Measurements from ENCODE around the gene FNDC4.

DNA sequence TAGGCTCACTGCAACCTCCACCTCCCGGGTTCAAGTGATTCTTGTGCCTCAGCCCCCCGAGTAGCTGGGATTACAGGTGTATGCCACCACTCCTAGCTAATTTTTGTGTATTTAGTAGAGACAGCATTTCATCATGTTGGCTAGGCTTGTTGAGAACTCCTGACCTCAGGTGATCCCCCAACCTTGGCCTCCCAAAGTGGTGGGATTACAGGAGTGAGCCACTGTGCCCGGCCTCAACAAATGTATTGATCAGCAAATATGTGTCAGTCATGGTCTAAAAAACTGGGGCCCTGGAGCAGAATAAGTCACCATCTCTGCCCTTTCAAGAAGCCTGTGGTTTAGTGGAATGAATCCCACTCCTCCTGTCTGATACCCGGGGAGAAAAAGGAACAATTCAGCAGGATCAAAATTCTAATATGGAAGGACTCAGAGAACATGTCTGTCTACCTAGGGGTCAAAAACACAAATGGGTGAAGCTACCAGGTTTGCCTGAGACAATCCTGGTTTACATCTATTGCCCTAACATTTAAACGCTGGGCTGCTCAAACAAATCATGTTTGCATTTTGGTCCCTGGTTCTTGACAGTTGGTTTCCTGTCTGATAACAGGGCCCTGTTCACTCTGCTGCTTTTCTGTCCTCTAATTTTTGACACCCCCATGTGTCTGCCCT lies 23.2 kb upstream of the FNDC4 start:
- TF ChIP-seq, protein P1, sequence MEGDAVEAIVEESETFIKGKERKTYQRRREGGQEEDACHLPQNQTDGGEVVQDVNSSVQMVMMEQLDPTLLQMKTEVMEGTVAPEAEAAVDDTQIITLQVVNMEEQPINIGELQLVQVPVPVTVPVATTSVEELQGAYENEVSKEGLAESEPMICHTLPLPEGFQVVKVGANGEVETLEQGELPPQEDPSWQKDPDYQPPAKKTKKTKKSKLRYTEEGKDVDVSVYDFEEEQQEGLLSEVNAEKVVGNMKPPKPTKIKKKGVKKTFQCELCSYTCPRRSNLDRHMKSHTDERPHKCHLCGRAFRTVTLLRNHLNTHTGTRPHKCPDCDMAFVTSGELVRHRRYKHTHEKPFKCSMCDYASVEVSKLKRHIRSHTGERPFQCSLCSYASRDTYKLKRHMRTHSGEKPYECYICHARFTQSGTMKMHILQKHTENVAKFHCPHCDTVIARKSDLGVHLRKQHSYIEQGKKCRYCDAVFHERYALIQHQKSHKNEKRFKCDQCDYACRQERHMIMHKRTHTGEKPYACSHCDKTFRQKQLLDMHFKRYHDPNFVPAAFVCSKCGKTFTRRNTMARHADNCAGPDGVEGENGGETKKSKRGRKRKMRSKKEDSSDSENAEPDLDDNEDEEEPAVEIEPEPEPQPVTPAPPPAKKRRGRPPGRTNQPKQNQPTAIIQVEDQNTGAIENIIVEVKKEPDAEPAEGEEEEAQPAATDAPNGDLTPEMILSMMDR (conservative IDR thresholded peaks at IDR 0.05; ENCODE audit: low read depth, low read length): no peak
- no peak for TF ChIP-seq EZH2 (IDR thresholded peaks at IDR 0.05; ENCODE audit: borderline replicate concordance, low read depth, low read length, poor library complexity, severe bottlenecking)
